ENCODE data around the gene SEC62. TPM values are rescaled to one million over a fixed set of nuclear protein-coding genes. Genes with fewer than 3 reads are reported as not detected.
"Not testable (repeated sequence)": the region's sequence is repeated elsewhere in the genome, so short reads cannot be mapped to it uniquely, and the experiment has no call there.

Gene SEC62
- total RNA-seq, 2 donors from 2014 or later: 80.8 to 87.0 TPM

DNA sequence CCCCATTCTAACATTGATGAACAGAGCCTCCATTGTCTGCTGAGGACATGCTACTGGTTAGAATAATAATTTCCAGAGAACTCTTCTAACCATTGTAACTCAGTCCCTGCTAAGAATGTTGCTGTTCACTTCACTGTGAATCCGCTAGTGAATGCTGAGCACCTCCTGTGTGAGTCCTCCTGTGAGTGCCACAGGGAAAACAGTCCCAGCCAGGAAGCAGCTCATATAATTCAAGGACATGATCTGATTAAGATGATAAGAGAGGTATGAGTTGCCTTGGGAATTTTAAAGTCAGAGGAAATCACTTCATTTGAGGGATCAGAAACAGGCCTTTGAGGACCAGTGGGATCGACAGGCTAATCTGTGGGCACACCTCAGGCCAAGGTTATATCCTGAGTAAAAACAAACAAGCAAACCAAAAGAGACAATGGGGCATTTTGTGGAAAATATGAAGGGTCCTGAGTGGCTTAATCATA lies 37.3 kb downstream of the SEC62 start:
- DNase-seq (no peak), ATAC-seq (peak; percentile 25)
- intact Hi-C loops (cut with DNase I, micrococcal nuclease): no loop called here

DNA sequence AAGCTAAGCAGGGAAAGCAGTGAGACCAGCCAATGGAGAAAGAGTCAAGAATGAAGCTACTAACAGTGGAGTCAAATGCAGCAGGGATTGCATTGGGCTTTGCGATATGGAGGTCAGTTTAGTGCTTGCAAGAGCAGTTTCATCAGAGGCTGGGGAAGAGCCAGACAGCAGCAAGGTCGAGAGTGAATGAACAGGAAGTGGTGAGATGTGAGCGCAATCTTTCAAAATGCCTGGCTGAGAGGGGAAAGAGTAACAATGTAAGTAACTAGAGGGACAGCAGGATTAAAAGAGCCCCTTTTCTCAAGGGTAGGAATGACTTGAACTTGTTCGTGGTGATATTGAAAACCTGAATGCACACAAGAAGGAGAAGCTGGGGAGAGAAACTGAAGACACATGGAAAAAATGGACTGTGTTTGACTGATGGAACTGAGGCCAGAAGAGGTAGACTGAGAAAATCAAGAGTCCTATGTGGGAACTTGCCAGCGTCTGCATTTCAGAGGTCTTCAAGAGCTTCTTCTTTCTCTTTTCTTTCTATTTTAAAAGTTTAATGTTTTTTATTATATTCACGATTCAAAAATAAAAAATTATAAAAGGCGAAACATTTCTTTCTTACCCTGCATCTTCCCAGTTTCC lies 40.5 kb downstream of the SEC62 start:
- DNase-seq: no peak
- intact Hi-C loops (cut with DNase I, micrococcal nuclease): no loop called here
- ATAC-seq: no peak

DNA sequence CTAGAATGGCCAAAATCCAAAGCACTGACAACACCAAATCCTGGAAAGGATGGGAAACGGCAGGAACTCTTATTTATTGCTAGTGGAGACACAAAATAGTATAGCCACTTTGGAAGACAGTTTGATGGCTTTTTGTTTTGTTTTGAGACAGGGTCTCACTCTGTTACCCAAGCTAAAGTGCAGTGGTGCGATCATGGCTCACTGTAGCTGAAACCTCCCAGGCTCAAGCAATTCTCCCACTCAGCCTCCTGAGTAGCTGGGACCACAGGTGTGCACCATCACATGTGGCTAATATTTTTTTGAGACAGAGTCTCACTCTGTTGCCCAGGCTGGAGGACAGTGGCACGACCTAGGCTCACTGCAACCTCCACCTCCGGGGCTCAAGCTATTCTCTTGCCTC lies 43.9 kb downstream of the SEC62 start:
- ATAC-seq (no peak), DNase-seq (no peak)
- intact Hi-C loops (cut with DNase I, micrococcal nuclease): no loop called here

DNA sequence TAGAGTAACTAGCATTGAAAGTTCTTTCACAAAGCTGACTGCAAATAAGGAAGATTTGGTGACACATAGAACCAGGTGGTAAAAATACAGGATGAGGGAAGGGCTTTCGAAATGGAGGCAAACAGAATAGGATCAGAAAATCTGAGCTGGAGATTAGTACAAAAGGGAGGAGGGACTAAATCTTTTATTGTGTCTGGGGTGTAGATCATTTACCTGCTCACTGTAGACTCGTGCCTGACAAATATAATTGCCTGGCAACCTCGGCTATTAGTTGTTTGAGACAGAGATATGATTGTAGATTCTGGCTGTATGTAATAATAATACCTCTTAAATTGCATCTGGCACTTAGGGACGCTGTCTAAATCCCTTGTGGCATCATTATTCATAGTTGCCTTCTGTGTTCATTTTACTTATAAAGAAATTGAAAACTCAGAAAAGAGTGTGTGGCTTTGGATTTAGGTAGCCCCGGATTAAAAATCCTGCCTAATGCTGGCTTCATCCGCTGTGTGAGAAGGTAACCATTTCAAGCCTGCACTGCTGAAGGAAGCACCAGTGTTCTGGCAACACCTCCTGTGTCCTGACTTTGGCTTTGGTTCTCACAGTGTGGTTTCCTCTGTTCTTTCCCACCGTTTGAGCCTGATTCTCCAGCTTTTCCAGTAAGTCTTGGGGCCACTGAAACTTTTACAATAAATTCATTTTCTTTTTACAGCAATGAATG lies 46.2 kb downstream of the SEC62 start:
- ATAC-seq (peak; percentile 99), DNase-seq (no peak)
- intact Hi-C loops (cut with DNase I, micrococcal nuclease): no loop called here

DNA sequence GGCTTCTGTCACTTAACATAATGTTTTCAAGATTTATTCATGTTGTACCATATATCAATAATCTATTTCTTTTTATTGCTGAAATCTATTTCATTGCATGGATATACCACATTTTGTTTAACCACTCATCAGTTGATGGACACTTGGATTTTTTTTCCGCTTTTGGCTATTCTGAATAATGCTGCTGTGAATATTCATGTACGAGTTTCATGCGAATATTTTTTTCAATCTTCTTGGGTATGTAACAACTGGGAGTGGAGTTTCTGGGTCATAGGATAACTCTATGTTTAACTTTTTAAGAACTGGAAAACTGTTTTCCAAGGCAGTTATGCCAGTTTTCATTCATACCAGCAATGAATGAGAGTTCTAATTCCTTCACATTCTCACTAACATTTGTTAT lies 49.5 kb downstream of the SEC62 start:
- intact Hi-C loops (cut with DNase I, micrococcal nuclease): no loop called here
- no peak for ATAC-seq
- DNase-seq: no peak

DNA sequence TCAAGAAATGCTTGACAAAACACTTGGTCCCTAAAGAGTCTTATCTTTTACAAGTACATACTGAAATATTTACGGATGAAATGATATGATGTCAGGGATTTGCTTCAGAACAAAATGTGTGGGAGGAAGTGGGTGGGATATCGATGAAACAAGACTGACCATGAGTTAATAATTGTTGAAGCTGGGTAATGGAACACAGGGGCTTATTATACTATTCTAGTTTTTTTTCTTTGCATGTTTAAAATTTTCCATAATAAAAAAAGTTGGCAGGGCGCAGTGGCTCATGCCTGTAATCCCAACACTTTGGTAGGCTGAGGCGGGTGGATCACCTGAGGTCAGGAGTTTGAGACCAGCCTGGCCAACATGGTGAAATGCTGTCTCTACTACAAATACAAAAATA lies 52.7 kb downstream of the SEC62 start:
- DNase-seq; ATAC-seq; intact Hi-C loops (cut with DNase I, micrococcal nuclease): not testable (repeated sequence)

DNA sequence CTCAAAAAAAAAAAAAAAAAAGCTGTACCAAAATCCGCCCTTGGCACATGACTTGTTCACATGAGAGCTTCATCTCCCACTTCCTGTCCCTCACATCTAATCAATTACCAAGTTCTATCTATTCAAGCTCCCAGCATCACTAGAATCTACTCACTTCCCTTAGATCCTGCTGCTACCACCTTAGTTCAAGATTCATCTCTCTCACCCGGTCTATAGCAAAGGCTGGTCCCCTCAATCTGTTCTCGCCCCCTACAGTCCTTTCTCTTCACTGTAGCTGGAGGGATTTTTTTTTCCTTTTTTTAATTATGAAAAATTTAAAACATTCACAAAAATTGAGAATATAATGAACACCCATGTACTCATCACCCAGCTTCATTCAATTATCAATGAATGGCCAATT lies 54.5 kb downstream of the SEC62 start:
- no peak for ATAC-seq
- intact Hi-C loops (cut with DNase I, micrococcal nuclease): no loop called here
- DNase-seq: no peak

DNA sequence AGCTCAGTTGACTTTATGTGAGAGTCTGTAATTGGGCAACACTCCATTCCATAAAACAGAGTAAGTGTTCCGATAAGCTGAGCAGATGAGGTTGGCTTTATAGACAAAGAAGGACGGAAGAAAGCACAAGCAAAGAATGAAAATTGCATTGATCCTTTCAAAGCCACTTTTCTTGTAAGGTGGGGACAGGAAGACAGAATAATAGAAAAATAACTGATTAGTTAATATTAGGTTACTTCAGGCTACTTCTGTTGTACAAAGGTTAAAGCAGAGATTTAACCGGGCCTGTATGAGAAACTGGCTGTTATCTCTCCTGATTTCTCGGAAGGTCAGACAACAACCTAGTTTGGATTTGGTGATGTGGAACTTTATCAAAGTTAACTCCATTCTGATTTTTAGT lies 55.7 kb downstream of the SEC62 start:
- ATAC-seq (no peak), DNase-seq (no peak)
- intact Hi-C loops (cut with DNase I, micrococcal nuclease): no loop called here

DNA sequence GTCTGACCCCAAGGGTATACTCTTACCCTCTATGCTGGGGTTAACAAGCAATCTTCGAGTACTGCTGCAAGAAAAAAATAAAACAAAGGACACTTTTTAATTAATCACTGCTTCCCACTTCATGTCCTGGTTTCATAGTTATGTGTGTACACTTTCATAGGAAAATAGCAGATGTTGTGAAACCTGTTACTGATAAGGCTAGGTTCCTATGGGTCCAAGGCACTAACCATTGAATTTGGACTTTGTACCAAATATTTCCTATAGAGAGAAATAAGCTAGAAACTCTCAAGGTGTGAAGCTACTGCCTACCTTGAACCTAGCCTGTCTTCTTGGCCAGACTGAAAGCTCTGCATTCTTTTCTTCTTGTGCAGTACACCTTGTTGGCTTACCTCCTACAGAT lies 56.6 kb downstream of the SEC62 start:
- ATAC-seq (peak; percentile 99), DNase-seq (no peak)
- intact Hi-C loops (cut with DNase I, micrococcal nuclease): no loop called here

DNA sequence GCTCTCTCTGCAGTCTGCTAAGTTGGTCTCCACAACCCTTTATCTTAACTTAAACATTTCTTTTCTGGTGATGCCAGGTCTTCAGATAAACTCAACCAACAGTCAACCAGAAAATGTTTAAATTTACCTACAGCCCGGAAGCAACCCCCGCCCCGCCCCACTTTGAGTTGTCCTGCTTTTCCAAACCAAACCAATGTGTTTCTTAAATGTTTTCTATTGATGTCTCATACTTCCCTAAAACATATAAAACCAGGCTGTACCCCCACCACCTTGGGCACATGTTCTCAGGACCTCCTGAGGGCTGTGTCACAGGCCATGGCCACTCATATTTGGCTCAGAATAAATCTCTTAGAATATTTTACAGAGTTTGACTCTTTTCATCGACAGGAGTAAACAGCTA lies 58.0 kb downstream of the SEC62 start:
- intact Hi-C loops (cut with DNase I, micrococcal nuclease): no loop called here
- DNase-seq (no peak), ATAC-seq (no peak)

DNA sequence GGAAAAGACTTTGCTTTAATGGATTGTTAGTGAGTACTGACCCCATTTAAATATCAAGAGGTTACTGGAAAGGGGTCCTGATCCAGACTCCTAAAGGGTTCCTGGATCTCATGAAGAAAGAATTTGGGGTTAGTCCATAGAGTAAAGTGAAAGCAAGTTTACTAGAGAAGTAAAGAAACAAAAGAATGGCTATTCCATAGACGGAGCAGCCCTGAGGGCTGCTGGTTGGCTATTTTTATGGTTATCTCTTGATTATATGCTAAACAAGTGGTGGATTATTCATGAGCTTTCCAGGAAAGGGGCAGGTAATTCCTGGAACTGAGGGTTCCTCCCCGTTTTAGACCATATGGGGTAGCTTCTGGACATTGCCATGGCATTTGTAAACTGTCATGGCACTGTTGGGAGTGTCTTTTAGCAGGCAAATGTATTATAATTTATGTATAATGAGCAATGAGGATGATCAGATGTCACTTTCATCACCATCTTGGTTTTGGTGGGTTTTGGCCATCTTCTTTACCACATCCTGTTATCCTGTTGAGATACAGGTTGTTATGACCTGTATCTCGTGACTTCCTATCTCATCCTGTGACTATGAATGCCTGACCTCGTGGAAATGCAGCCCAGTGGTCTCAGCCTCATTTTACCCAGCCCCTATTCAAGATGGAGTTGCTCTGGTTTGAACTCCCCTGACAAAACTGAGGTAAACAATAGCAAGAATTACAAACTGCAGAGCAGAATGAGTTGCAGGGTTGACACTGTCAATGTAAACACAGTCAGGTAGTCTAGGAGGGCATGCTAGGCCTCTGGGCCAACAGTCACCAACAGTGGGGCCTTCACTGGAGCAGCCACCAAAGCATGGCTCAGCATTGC lies 60.9 kb downstream of the SEC62 start:
- intact Hi-C loops (cut with DNase I, micrococcal nuclease): no loop called here
- no peak for DNase-seq
- no peak for ATAC-seq

DNA sequence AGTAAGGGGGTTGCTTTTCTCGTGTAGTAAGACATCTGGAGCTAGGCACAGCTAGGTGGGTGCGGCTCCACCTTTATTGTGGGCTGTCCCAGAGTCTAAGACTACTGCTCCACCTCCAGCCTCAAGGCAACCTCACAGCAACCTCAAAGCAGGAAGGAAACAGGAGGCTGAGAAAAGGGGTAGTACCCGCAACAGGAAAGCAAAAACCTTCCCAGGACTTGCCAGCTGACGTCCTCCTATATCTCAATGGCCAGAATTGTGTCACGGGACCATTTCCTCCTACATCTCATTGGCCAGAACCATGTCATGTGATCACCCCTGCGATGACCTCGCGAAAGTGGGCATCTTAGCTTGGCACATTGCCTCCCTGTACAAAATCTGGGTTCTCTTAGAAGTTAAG lies 66.9 kb downstream of the SEC62 start:
- intact Hi-C loops (cut with DNase I, micrococcal nuclease): no loop called here
- DNase-seq (peak; percentile 62 to 69), ATAC-seq (peak; percentile 57)

DNA sequence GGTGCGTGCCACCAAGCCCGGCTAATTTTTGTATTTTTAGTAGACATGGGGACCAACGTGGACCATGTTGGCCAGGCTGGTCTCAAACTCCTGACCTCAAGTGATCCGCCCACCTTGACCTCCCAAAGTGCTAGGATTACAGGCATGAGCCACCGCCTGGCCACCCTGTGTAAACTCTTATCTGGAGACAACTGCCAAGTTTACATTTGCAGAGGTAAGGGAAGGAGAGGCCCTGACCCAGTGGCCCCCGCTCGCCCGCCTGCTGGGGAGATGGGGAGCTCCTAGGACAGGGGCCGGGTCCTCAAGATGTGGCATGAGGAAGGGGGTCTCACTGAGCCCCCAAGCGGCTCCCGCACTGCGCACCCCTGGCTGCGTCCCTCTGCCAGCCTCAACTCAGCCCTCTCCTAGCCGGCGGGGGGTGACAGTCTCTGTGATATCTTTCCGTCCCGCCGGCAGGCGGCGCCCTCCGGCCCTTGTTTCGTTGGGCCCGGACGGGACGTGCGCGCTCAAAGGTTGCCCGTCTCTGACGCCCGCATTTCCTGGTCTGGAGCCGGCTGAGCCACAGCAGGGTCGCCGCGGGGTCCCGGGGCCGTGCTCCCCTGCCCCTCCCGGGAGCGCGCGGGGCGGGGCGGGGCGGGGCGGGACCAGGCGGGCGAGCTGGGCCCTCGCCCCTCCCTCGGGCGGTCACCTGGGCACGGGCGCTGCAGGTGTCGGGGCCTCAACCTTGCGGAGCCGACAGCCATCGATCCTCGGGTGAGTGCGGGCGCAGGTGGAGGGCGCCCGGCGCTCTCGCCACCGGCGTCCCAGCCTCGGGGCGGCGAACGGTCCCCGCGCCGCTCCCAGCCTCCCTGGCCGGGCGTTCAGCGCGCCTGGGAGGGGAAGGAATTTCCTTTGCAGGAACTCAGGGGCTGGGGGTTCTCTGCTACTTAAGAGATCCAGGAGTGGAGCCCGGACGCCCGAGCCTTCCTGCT lies 71.1 kb downstream of the SEC62 start, which contains the start of gene GPR160:
Gene GPR160 (plus strand): TSS at position 533 of the 971 bp plus-strand sequence. CDS start 45,978 bp downstream, outside the sequence.
- intact Hi-C loops (cut with DNase I, micrococcal nuclease): no loop called here
- ATAC-seq (peak; percentile 82), DNase-seq (peak; percentile 93 to 94)

DNA sequence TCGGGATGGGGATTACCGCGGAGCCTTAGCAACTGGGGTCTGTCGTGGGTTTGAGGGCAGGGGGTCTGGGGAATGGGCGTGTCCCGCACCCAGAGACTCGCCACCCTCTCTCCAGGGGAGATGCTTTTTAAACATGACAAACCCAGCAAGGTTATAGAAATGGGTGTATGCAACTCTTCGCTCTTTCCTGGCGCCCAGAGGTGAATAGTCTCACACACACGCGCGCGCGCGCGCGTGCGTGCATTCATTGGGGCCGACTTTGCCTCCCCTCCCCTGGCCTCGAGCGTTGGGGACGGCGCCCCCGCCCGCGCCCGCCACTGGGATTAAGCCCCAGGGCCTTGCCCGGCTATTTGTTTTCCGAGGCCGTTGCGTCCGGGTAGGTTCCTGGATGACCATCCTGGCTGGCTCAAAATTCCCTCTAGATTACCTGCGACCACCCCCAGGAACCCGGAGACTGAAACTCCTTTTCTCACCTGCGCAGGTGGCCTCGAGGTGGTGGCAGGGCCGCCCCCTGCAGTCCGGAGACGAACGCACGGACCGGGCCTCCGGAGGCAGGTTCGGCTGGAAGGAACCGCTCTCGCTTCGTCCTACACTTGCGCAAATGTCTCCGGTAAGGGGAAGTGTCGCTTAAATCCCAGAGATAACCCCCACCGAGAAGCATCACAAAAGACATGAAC lies 72.0 kb downstream of the SEC62 start:
- ATAC-seq: peak; percentile 50
- DNase-seq: peak; percentile 53 to 70
- intact Hi-C loops (cut with DNase I, micrococcal nuclease): no loop called here

DNA sequence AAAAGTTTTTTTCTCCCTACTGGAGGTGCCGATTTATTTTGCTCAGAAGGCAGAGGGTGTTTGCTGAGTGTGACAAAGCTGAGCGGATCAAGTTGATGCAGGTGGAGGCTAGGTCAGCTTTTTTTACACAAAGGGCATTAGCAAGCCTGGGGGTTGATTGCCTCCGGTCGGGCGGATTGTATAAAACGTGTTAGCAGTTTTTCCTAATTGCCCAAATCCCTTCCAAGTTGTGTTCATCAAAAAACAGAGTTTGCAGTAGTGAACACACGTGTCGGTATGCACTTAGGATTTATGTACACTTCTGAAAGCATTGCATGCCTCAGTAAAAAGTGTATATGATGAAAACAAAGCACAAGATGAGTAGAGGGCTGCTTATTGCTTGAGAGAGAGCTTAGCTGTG lies 73.8 kb downstream of the SEC62 start:
- DNase-seq: no peak
- intact Hi-C loops (cut with DNase I, micrococcal nuclease): no loop called here
- no peak for ATAC-seq

DNA sequence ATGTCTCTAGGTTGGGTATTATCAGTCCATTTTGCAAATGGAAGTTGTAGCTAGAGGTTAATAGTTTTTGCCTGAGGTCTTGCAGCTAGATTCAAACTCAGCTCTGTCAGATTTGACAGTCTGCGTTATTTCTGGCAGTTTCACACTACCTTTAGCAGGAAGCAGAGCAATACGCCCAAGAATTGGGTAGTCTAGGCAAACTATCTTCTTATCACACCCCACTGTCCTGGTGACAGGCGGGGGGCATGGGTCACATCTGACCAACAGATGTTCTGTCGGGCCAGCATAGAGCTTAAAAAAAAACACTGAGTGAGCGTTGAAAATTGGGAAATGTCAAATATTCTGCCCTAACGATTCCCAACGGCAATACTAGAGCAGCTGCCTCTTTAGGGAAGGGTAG lies 76.9 kb downstream of the SEC62 start:
- DNase-seq (no peak), ATAC-seq (no peak)
- intact Hi-C loops (cut with DNase I, micrococcal nuclease): no loop called here

DNA sequence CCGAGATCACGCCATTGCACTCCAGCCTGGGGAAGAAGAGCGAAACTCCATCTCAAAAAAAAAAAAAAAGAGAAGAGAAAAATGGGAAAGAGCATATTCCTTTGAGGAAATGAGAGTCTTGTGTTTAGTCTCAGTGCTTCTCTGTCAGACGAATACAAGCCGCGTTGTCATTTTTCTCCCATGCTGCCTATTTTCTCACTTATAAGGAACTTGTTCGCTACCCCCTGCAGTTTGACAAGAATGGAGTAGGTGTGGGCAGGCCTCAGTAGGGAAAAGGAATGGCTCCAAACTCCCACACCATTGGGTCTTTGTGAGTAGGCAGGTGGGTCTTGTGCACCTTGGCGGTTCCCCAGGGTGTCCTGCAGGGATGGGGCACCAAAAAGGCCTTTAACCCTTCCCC lies 77.7 kb downstream of the SEC62 start:
- ATAC-seq: no peak
- intact Hi-C loops (cut with DNase I, micrococcal nuclease): no loop called here

DNA sequence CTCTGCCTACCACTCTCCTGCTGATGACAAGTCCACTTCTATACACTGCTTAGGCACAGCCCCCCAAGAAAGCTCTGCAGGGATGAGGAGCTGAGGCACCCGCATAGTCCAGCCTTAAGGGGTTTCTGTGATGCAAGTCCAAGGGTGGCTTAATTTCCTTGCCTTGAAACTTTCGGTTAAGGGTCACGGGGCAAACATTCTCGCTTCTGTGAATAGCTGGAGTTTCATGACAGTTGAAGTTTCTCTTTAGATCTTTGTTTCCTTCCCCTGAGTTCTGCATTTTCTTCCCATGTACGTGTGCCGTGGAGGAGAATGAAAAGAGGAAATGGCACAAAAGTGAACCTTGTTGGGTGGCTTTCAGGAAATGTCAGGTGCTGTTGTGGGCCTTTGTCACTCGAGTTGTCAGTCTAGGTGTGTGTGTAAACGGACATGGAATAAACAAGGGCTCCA lies 78.2 kb downstream of the SEC62 start:
- intact Hi-C loops (cut with DNase I, micrococcal nuclease): no loop called here
- ATAC-seq: peak; percentile 24
- peak in 1 of 2 donors; percentile 27 for DNase-seq

More for the DNA sequence above, 77.7 kb downstream of the SEC62 start:
- DNase-seq: no peak
